Mesenchymal stem cell (in vitro differentiated cells and primary cell): ENCODE data around the gene CIAO3.

ENCODE experiments used
- DNase-seq: peaks from one replicate; pipeline ENCODE4 v3.0.0-alpha.2; 2013
- H2AFZ ChIP-seq: one replicate; pipeline ENCODE4 v1.6.1; 2013; ENCODE audit warnings: low read depth, mild to moderate bottlenecking, control low read depth, inconsistent platforms, low read length, moderate library complexity
- H2AK5ac ChIP-seq: 2 replicates; pipeline ENCODE4 v1.6.1; 2013; ENCODE audit warnings: low read length, moderate library complexity, mild to moderate bottlenecking, inconsistent platforms; ENCODE audit not compliant: severe bottlenecking
- H2BK120ac ChIP-seq: one replicate; pipeline ENCODE4 v1.6.1; 2013; ENCODE audit warnings: low read depth, mild to moderate bottlenecking, inconsistent platforms, low read length, moderate library complexity
- H2BK12ac ChIP-seq, 2 experiments: one replicate each; pipeline ENCODE4 v1.6.1; 2013; ENCODE audit warnings: inconsistent platforms in 2 of 2, low read length in 2 of 2, mild to moderate bottlenecking in 2 of 2, moderate library complexity in 2 of 2, control low read depth in 1 of 2
- H2BK15ac ChIP-seq: one replicate; pipeline ENCODE4 v1.6.1; 2013; ENCODE audit warnings: mild to moderate bottlenecking, low read depth, inconsistent platforms; ENCODE audit not compliant: poor library complexity, severe bottlenecking
- H2BK5ac ChIP-seq: 2 replicates; pipeline ENCODE4 v1.6.1; 2013; ENCODE audit warnings: low read depth, mild to moderate bottlenecking, low read length, control low read depth, inconsistent platforms; ENCODE audit not compliant: poor library complexity, severe bottlenecking
- H3K14ac ChIP-seq, 2 experiments: one replicate each; pipeline ENCODE4 v1.6.1; 2013; ENCODE audit warnings: inconsistent platforms in 2 of 2, low read length in 2 of 2, control low read depth in 1 of 2, mild to moderate bottlenecking in 1 of 2, moderate library complexity in 1 of 2
- H3K18ac ChIP-seq, 2 experiments: one replicate each; pipeline ENCODE4 v1.6.1; 2013; ENCODE audit warnings: inconsistent platforms in 2 of 2, low read length in 2 of 2, control low read depth in 1 of 2, low read depth in 1 of 2, mild to moderate bottlenecking in 1 of 2
- H3K23ac ChIP-seq, 2 experiments: one replicate each; pipeline ENCODE4 v1.6.1; 2013; ENCODE audit warnings: inconsistent platforms in 2 of 2, low read length in 2 of 2, mild to moderate bottlenecking in 2 of 2, moderate library complexity in 2 of 2, control low read depth in 1 of 2
- H3K27ac ChIP-seq: 2 replicates; pipeline ENCODE4 v1.5.1; 2013; ENCODE audit warnings: mild to moderate bottlenecking, moderate library complexity, low read length, control low read depth, inconsistent platforms; ENCODE audit not compliant: poor library complexity, severe bottlenecking
- H3K27me3 ChIP-seq, 2 experiments: 2 replicates each; pipeline versions ENCODE4 v1.6.1 to v1.7.0; 2013; ENCODE audit warnings: low read length in 2 of 2, mild to moderate bottlenecking in 2 of 2, moderate library complexity in 2 of 2, control low read depth in 1 of 2, inconsistent platforms in 1 of 2; ENCODE audit not compliant: control insufficient read depth in 1 of 2, insufficient read depth in 1 of 2
- H3K36me3 ChIP-seq, 2 experiments: 2 replicates each; pipeline versions ENCODE4 v1.6.1 to v1.7.0; 2013; ENCODE audit warnings: low read length in 2 of 2, control low read depth in 1 of 2, inconsistent platforms in 1 of 2, low read depth in 1 of 2, mild to moderate bottlenecking in 1 of 2; ENCODE audit not compliant: insufficient read depth in 2 of 2, control insufficient read depth in 1 of 2
- H3K4ac ChIP-seq, 2 experiments: one replicate each; pipeline ENCODE4 v1.6.1; 2013; ENCODE audit warnings: inconsistent platforms in 2 of 2, low read length in 2 of 2, mild to moderate bottlenecking in 2 of 2, moderate library complexity in 2 of 2, control low read depth in 1 of 2, low read depth in 1 of 2
- H3K4me1 ChIP-seq: 2 replicates; pipeline ENCODE4 v1.6.1; 2013; ENCODE audit warnings: low read depth, low read length, control low read depth; ENCODE audit not compliant: control insufficient read depth, insufficient read depth
- H3K4me2 ChIP-seq: 2 replicates; pipeline ENCODE4 v1.6.1; 2013; ENCODE audit warnings: low read length, mild to moderate bottlenecking, inconsistent platforms; ENCODE audit not compliant: poor library complexity, severe bottlenecking
- H3K4me3 ChIP-seq, 2 experiments: 2 replicates each; pipeline versions ENCODE4 v1.5.1 to v1.7.0; 2013; ENCODE audit warnings: low read length in 2 of 2, mild to moderate bottlenecking in 2 of 2, control low read depth in 1 of 2, low read depth in 1 of 2; ENCODE audit not compliant: insufficient read depth in 1 of 2
- H3K79me1 ChIP-seq: replicated peaks from 2 replicates; pipeline ENCODE4 v1.6.1; 2013; ENCODE audit warnings: mild to moderate bottlenecking, control low read depth, low read length, inconsistent platforms; ENCODE audit not compliant: poor library complexity, severe bottlenecking
- H3K9ac ChIP-seq: 2 replicates; pipeline ENCODE4 v1.7.0; 2013; ENCODE audit warnings: mild to moderate bottlenecking, low read length, moderate library complexity
- H3K9me3 ChIP-seq: 2 replicates; pipeline ENCODE4 v1.7.0; 2013; ENCODE audit warnings: mild to moderate bottlenecking, low read length; ENCODE audit not compliant: control insufficient read depth
- H4K8ac ChIP-seq: one replicate; pipeline ENCODE4 v1.6.1; 2013; ENCODE audit warnings: inconsistent platforms, mild to moderate bottlenecking, low read length, moderate library complexity
- H4K91ac ChIP-seq: one replicate; pipeline ENCODE4 v1.6.1; 2013; ENCODE audit warnings: mild to moderate bottlenecking, low read length, inconsistent platforms
- WGBS: methylation state at CpG from one replicate; pipeline ENCODE4 v1.1.7; 2013; ENCODE audit warnings: mixed read lengths; 5-methylcytosine and 5-hydroxymethylcytosine counted together

Gene CIAO3

GRCh38 chr16:765488-765865 lies 24.7 kb upstream of the CIAO3 start:
- no peak overlapping the region for H3K9ac ChIP-seq

GRCh38 chr16:764848-765487 lies 24.2 kb upstream of the CIAO3 start:
- DNase-seq, result no peak
- no peak overlapping the region for H4K8ac ChIP-seq
- H3K18ac ChIP-seq, result no peak overlapping the region
- no peak overlapping the region for H2BK15ac ChIP-seq
- H3K9ac ChIP-seq, result no peak overlapping the region
- H2BK120ac ChIP-seq, result no peak overlapping the region
- 95% methylated on average over 38 of the region's 38 CpGs for WGBS
- H2AK5ac ChIP-seq, result no peak overlapping the region
- H3K14ac ChIP-seq, result no peak overlapping the region
- H3K4me3 ChIP-seq, result no peak overlapping the region
- H3K79me1 ChIP-seq, result no peaks in the 10 kb centered on the region
- H3K4me2 ChIP-seq, result no peak overlapping the region
- H3K27ac ChIP-seq, result no peak overlapping the region
- H3K4ac ChIP-seq, result no peak overlapping the region
- H2BK5ac ChIP-seq, result no peak overlapping the region
- H2BK12ac ChIP-seq, result no peak overlapping the region
- peaks cover 0 to 43% of the 10 kb centered on the region in 2 experiments for H3K27me3 ChIP-seq
- H3K23ac ChIP-seq, result no peak overlapping the region
- no peaks in the 10 kb centered on the region for H3K9me3 ChIP-seq
- no peaks in the 10 kb centered on the region for H3K36me3 ChIP-seq
- no peak overlapping the region for H2AFZ ChIP-seq
- H3K4me1 ChIP-seq, result peaks cover 19% of the 10 kb centered on the region
- H4K91ac ChIP-seq, result no peak overlapping the region

More at GRCh38 chr16:765488-765865, 24.7 kb upstream of the CIAO3 start:
- H2AFZ ChIP-seq, result no peak overlapping the region
- no peak overlapping the region for H3K4ac ChIP-seq
- H3K18ac ChIP-seq, result no peak overlapping the region
- H3K23ac ChIP-seq, result no peak overlapping the region
- H3K14ac ChIP-seq, result no peak overlapping the region
- peaks cover 0 to 42% of the 10 kb centered on the region in 2 experiments for H3K27me3 ChIP-seq
- DNase-seq, result no peak
- no peak overlapping the region for H3K4me3 ChIP-seq
- no peak overlapping the region for H2BK12ac ChIP-seq
- no peak overlapping the region for H4K8ac ChIP-seq
- H3K79me1 ChIP-seq, result no peaks in the 10 kb centered on the region
- no peak overlapping the region for H4K91ac ChIP-seq
- no peak overlapping the region for H2AK5ac ChIP-seq
- H3K36me3 ChIP-seq, result no peaks in the 10 kb centered on the region
- no peak overlapping the region for H2BK15ac ChIP-seq
- H2BK120ac ChIP-seq, result no peak overlapping the region
- H2BK5ac ChIP-seq, result no peak overlapping the region
- WGBS, result 95% methylated on average over 29 of the region's 29 CpGs
- no peak overlapping the region for H3K4me2 ChIP-seq
- H3K27ac ChIP-seq, result no peak overlapping the region
- peaks cover 14% of the 10 kb centered on the region for H3K4me1 ChIP-seq
- no peaks in the 10 kb centered on the region for H3K9me3 ChIP-seq

GRCh38 chr16:764184-764750 lies 23.5 kb upstream of the CIAO3 start:
- H3K27ac ChIP-seq, result no peak overlapping the region
- peaks cover 14% of the 10 kb centered on the region for H3K4me1 ChIP-seq
- H2AFZ ChIP-seq, result no peak overlapping the region
- H2BK15ac ChIP-seq, result no peak overlapping the region
- H3K9me3 ChIP-seq, result no peaks in the 10 kb centered on the region
- H2BK12ac ChIP-seq, result no peak overlapping the region
- no peak overlapping the region for H3K14ac ChIP-seq
- no peak for DNase-seq
- no peak overlapping the region for H3K23ac ChIP-seq
- no peak overlapping the region for H3K4ac ChIP-seq
- no peak overlapping the region for H3K4me3 ChIP-seq
- no peak overlapping the region for H4K91ac ChIP-seq
- H4K8ac ChIP-seq, result no peak overlapping the region
- no peak overlapping the region for H2BK5ac ChIP-seq
- no peak overlapping the region for H3K9ac ChIP-seq
- no peak overlapping the region for H2BK120ac ChIP-seq
- peaks cover 0 to 39% of the 10 kb centered on the region in 2 experiments for H3K27me3 ChIP-seq
- no peak overlapping the region for H3K18ac ChIP-seq
- H3K4me2 ChIP-seq, result no peak overlapping the region
- WGBS, result 76% methylated on average over 20 of the region's 20 CpGs
- no peaks in the 10 kb centered on the region for H3K79me1 ChIP-seq
- no peak overlapping the region for H2AK5ac ChIP-seq
- no peaks in the 10 kb centered on the region for H3K36me3 ChIP-seq

- no peak overlapping the region for H3K18ac ChIP-seq
- H3K23ac ChIP-seq, result no peak overlapping the region
- no peak overlapping the region for H3K27ac ChIP-seq
- peaks cover 13% of the 10 kb centered on the region for H3K4me1 ChIP-seq
- no peak overlapping the region for H3K4me2 ChIP-seq
- peak overlapping the region in 1 of 2 experiments; percentile 21 for H3K4me3 ChIP-seq
- 89% methylated on average over 17 of the region's 21 CpGs for WGBS
- H3K27me3 ChIP-seq, result peaks cover 0 to 39% of the 10 kb centered on the region in 2 experiments
- H3K9ac ChIP-seq, result no peak overlapping the region
- H2BK15ac ChIP-seq, result no peak overlapping the region
- no peak overlapping the region for H4K91ac ChIP-seq
- no peak overlapping the region for H3K4ac ChIP-seq
- H4K8ac ChIP-seq, result no peak overlapping the region
- H3K14ac ChIP-seq, result peak overlapping the region in 1 of 2 experiments; percentile 42
- no peak overlapping the region for H2AK5ac ChIP-seq
- no peak overlapping the region for H2BK12ac ChIP-seq
- no peak for DNase-seq
- no peak overlapping the region for H2AFZ ChIP-seq
- H2BK120ac ChIP-seq, result no peak overlapping the region
- no peaks in the 10 kb centered on the region for H3K79me1 ChIP-seq
- no peak overlapping the region for H2BK5ac ChIP-seq
- H3K9me3 ChIP-seq, result no peaks in the 10 kb centered on the region
- H3K36me3 ChIP-seq, result no peaks in the 10 kb centered on the region
Measured at GRCh38 chr16:763369-764183, 22.8 kb upstream of the CIAO3 start.
